ENCODE data around the gene NSD2.

Gene NSD2

DNA sequence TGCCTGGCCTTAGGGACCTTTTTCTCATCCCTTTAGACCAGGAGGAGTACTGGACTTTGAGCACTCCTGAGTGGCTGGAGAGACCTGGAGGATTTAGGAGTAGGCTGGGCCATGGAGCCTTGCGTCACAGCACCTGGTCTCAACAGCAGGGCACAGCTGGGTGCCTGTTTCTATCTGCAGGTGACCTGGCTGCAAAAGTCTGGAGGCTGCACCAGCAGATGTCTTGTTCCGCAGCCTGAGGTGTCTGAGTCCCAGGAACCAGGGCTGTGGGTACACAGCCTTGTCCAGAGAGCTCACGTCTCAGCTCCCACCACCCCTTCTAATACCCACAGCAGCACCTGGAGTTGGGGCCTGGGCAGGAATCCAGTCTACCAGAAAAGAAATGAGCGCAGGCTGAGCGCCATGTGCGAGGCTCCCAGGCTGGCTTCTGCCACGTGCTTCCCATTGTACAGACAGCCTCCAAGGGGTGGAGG lies 5.0 kb upstream of the NSD2 start:
- DNase-seq: no peak

DNA sequence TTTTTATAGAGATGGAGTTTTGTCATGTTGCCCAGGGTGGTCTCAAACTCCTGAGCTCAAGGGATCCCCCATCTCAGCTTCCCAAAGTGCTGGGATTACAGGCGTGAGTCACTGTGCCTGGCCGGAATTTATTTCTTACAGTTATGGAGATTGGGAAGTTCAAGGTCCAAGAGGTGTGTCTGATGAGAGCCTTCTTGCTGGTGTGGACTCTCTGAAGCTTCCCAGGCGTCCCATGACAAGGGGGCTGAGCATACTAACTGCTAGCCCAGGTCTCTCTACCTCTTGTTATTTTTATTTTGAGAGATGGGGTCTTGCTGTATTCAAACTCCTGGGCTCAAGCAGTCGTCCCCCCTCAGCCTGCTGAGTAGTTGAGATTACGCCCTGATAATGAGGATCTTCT lies 2.9 kb upstream of the NSD2 start:
- no peak for DNase-seq

DNA sequence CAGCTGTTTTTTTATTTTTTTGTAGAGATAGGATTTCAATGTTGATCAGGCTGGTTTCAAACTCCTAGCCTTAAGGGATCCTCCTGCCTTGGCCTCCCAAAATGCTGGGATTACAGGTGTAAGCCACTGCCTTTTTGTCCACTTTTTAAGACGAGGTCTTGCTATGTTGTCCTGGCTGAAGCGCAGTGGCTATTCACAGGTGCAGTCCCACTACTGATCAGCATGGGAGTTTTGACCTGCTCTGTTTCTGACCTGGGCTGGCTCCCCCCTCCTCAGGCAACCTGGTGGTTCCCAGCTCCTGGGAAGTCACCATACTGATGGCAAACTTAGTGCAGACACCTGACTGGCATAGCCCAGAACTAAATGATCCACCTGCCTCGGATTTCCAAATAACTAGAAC lies 2.3 kb upstream of the NSD2 start:
- no peak for DNase-seq

- no peak for DNase-seq
Observed at GRCh38 chr4:1869530-1870327, 1.5 kb upstream of the NSD2 start.

GRCh38 chr4:1870328-1870577 lies 940 bp upstream of the NSD2 start:
- DNase-seq: peak; percentile 44 to 57

DNA sequence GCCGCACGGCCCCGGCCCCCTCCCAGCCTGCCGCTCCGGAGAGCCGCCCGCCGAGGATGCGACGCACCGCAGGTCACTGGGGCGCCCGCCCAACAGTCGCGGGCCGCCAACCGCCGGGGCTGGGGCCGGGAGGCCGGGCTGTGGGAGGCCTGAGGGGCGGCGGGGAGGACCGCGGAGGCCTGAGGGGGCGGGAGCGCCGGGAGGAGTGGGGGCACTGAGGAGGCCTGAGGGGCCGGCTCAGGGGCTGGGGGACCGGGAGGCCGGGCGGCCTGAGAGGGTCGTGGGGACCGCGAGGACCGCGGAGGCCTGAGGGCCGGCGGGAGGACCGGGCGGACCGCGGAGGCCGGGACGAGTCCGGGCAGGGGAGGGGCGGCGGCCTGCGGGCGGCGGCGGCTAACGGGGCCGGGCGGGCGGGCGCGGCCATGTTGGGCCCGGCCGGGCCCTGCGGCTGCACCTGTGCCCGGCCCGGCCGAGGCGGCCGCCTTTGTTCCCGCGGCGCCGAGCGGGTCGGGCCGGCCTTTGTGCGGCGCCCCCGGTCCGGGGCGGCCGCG lies 353 bp downstream of the NSD2 start:
- DNase-seq: no peak

- no peak for DNase-seq
Observed at GRCh38 chr4:1872870-1873269, 1.7 kb downstream of the NSD2 start.

DNA sequence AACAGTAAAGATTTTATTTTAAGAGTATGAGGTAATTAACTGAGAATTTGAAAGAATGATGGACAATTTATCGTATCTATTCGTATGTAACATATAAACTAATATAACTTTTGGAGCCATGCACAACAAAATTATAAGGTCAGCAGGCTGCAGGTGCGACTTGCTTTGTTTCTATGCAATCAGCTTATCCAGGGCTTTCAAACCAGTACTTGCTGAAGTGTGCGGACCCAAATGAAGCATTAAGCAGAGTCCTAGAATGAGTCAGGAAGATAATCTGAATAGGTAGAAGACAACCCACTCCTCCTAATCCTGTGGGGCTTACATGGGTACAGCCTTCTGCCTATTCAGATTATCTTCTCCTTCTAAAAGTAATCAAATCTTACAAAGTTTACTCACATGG lies 2.1 kb downstream of the NSD2 start:
- DNase-seq: no peak

DNA sequence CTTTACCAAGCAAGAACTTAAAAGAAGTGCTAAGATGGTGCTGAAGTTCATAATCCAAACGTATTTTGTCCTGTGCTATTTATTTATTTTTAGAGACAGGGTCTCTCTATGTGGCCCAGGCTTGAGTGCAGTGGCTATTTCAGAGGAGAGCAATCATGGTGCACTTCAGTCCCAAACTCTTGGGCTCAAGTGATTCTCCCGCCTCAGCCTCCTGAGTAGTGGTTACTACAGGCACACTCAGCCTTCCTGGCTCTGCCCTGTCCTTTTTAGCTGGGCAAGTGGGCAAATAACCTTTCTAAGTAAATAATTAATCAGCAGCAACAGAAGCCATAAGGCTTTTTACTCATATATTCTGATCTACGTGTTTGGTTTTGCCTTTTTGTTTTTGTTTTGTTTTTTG lies 2.6 kb downstream of the NSD2 start:
- DNase-seq: no peak

DNA sequence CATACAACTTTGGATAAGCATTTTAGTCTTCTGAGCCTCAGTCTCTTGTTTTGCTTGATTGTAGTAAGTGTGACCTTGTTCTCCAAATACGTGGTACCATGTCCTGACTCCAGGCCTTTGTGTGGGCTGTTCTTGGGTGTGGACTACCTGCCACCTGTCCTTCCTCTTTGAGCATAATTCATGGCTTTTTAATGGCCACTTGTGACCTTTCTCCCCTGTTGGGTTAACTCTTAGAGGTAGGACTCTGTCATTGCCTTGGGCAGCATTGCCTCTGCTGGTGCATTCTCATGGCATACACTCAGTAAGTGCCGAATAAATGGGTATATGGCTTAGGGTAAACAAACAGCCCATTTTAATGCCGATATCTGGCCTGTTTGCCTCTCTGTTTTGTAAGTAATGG lies 3.0 kb downstream of the NSD2 start:
- no peak for DNase-seq

GRCh38 chr4:1879485-1879884 lies 8.3 kb downstream of the NSD2 start:
- no peak for DNase-seq

GRCh38 chr4:1880332-1880731 lies 9.1 kb downstream of the NSD2 start:
- DNase-seq: no peak

GRCh38 chr4:1882850-1883271 lies 11.7 kb downstream of the NSD2 start:
- no peak for DNase-seq

DNA sequence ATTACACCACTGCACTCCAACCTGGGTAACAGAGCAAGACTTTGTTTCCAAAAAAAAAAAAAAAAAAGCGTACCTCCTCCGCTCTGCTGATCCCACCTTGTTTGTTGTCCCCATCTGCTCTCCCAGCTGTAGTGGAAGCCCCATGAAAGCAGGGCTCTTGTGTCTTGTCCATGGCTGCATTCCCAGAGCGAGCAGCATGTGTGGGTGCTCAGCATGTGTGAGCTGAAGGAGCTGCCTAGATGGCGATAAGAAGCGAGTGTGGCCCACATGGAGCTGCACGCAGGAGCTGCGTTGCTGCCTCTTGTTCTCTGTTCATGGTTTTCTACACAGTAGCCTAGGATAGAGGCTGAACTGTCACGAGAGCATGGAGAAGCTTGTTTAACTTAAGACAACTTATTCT lies 12.4 kb downstream of the NSD2 start:
- DNase-seq: no peak

DNA sequence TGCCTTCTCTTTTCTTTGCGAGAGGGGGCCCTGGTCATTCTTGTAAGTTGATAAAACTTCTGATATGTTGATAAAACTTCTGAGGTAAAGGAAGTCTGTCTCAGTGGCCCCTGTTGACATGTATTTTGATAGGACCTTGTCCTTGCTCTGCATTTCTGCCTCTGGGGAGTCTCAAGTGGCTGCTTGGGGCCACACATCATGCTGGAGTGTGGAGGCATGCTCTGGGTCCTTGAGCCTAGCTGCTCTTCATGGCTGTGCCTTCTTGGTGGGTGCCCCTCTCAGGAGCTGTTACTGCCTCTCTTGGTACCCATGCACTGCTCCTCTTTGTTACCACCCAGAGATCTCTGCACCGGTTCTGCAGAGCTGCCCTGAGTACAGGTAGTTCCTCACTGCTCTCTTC lies 14.2 kb downstream of the NSD2 start:
- DNase-seq: no peak

DNA sequence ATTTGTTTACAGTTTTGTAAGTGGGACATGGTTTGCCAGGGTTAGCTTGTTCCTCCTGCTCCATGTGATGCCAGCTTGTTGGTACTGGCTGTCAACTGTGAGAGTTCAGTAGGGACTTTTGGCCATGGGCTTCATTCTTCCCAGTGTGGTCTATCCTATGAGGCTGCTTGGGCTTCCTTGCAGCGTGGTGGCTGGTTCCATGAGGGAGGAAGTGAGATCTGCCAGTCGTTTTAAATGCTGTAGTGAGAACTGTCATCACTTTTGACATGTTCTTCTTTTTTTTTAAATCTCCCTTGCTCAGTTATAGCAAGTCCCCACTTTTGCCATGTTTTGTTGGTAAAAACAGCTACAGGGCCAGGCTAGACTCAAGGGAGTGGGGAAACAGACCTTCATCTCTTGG lies 15.9 kb downstream of the NSD2 start:
- DNase-seq: no peak

DNA sequence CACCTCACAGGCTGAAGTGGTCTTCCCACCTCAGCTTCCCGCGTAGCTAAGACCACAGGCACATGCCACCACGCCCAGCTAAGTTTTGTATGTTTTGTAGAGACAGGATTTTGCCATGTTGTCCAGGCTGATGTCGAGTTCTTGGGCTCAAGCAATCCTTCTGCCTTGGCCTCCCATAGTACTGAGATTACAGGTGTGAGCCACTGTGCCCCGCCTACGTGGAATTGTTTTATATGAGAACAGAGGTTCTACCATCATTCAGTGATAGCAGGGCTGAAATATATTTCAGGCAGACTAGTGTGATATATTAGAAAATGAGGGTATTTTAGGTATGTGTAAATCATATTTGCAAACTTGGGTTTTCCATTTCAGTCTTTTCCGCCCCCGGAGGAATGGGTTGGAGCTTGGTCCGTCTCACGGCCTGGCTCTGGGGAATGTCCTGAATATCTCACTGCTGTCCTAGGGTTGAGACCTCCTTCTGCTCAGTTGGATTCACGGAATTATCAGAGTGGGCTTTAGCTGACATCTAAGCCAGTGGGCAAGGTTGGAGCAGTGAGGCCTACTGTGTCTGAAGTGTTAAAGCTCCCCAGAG lies 19.9 kb downstream of the NSD2 start:
- DNase-seq: no peak

DNA sequence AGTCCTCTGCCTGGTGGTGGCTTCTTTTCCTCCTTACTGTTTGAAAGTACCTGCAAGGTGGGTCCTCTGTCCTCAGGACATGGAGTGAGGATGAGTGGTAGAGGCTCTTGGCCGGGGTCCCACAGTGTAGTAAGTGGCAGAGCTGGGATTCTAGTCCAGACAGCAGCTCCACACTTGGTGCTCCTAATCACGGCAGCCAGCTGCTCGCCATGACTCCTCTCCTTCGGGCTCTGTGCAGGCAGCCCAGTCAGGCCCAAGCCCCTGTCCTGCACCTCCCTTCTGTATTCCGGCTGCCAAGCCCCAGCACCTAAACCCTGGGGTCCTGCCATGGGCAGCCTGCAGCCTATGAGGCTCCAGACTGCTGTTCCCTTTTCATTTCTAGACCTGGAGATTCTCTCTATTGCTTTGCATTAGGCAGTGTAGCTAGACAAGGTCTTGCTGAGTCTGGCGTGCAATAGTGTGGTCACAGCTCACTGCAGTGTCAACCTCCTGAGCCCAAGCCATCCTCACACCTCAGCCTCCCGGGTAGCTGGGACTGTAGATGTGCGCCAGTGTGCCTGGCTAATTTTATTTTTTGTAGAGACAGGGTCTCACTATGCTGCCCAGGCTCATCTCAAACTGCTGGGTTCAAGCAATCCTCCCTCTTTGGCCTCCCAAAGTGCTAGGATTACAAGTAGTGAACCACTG lies 24.9 kb downstream of the NSD2 start:
- DNase-seq: no peak

DNA sequence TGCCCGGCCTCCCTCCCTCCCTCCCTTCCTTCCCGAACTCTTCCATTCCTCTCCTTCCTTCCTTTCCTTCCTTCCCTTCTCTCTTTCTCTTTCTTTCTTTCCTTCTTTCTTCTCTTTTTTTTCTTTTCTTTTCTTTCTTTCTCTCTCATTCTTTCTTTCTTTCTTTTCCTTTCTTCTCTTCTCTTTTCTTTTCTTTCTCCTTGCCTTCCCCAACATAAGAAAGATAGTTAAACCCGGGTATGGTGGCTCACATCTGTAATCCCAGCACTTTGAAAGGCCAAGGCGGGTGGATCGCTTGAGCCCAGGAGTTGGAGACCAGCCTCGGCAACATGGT lies 25.4 kb downstream of the NSD2 start:
- DNase-seq: no peak

DNA sequence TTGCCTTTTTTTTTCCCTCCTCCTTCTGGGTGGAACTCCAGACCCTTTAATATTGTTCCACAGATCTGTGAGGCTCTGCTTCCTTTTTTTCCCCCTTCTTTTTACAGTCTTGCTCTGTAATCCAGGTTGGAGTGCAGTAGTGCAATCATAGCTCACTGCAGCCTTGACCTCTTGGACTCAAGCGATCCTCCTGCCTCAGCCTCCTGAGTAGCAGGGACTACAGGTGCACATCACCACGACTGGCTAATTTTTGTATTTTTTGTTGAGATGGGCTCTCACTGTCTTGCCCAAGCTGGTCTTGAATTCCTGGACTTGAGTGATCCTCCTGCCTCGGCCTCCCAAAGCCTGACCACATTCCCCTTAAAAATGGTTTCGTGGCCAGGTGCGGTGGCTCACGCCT lies 26.8 kb downstream of the NSD2 start:
- no peak for DNase-seq

DNA sequence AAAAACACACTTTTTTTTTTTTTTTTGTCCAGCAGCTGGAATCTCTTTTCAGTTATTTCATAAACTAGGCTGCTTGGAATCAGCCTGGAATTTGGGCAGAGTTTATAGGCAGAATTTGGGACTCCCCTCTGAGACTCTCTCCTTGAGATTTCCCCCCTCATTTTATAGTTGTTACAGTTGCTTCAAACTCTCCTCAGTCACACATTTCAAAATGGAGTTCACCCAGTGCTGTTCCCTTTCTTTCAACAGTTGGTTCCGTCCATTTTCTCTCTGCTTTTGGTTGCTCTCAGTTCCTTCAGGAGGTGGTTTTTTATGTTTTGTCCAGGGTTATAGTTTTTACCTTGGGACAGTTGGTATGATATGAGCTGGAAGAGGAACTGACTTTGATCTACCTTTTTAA lies 27.5 kb downstream of the NSD2 start:
- DNase-seq: no peak

DNA sequence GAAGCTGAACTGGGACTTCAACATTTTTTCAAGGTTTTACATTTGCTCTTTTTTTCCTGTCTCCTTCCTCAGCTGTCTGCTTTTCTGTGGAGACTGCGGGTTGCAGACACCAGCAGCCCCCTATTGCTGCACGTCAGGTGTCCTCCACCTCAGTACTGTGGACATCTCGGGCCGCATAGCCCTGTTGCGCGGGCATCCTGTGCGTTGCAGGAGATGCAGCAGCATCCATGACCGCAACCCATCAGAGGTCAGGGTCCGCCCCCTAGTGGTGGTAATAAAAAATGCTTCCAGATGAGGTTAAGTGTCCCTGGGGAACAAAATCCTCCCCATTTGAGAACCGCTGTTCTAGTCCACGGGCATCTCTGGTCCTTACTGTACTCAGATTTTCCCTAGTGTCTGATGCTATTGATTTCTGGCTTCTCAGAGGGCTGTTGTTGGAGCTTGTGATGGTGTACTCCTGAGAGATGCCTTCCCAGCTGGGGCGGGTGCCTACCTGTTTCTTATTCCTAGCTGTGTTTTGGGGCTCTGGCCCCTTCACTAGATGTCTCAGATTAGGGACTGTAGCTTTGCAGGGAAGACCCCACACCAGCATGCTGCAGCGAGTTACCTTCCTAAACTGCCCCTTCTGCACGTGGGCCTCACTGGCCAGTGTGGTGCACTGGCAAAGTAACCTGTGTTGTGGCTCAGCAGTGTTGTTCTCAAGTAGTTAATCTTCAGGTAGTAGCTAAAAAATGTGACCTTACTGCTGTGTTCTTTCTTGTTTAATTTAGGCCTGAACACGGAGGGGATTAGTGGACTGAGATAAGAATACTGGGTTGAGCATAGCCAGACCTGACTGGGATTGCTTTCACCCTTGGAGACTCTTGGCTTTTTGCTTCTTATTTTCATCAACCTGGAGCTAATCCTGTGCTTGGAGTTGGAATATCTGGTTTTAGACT lies 28.2 kb downstream of the NSD2 start:
- peak; percentile 49 to 62 for DNase-seq

GRCh38 chr4:1900087-1900433 lies 28.9 kb downstream of the NSD2 start:
- DNase-seq: no peak

Measured in hippocampal formation (tissue), 2 donors.